C4-2B (cell line): ENCODE results near the gene MAP4K3.

Experiments
- CTCF ChIP-seq: fragments of 450-650 bp; conservative IDR thresholded peaks from 2 replicates; pipeline ENCODE4 v1.5.1; 2017; ENCODE audit warnings: mild to moderate bottlenecking
- ZFX ChIP-seq: fragments of 450-650 bp; IDR thresholded peaks from 2 replicates; pipeline ENCODE4 v1.6.1; 2017

GRCh38 chr2:39483534-39483933 lies 46.4 kb upstream of the MAP4K3 start:
- TF ChIP-seq CTCF, result no peak
- no peak for TF ChIP-seq ZFX
